GM12878 (cell line): ENCODE results near the gene CHL1.

Source experiments
- NRF1 ChIP-seq: conservative IDR thresholded peaks from 2 replicates; pipeline ENCODE4 v1.6.1; 2011; ENCODE audit warnings: mild to moderate bottlenecking, low read depth, low read length, improper control_type of control experiment
- TF ChIP-seq, protein P1 (sequence below): fragments of 450-650 bp; IDR thresholded peaks from 2 replicates; pipeline ENCODE4 v1.6.1; 2016; ENCODE audit warnings: mild to moderate bottlenecking
- TF ChIP-seq, protein P2 (sequence below): fragments of 150-350 bp; IDR thresholded peaks from 2 replicates; pipeline ENCODE4 v1.6.1; 2014; ENCODE audit warnings: mild to moderate bottlenecking, low read depth, low read length
- TF ChIP-seq, protein P3 (sequence below): fragments of 450-650 bp; IDR thresholded peaks from 2 replicates; pipeline ENCODE4 v1.6.1; 2018; ENCODE audit warnings: borderline replicate concordance, mild to moderate bottlenecking; ENCODE audit not compliant: partially characterized antibody

DNA sequence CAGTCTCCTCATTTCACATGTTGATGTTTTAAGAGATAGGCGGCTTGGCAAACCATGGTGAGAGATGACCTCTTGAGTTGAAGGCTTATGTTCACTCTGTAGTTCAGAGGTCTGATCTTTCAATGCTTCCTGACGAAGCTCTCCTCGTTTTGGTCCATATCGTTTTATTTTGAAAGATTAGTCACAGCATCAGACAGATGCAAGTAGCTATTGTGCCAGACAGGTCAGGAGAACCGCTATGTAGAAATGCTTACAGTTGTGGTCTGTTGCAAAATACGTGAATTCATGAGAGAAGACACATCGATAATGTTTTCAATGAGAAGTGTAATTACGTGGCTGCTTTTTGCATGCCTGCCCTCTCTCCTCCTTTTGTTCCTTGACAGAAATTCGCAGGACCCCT lies 47.5 kb downstream of the CHL1 start:
- TF ChIP-seq, protein P1, sequence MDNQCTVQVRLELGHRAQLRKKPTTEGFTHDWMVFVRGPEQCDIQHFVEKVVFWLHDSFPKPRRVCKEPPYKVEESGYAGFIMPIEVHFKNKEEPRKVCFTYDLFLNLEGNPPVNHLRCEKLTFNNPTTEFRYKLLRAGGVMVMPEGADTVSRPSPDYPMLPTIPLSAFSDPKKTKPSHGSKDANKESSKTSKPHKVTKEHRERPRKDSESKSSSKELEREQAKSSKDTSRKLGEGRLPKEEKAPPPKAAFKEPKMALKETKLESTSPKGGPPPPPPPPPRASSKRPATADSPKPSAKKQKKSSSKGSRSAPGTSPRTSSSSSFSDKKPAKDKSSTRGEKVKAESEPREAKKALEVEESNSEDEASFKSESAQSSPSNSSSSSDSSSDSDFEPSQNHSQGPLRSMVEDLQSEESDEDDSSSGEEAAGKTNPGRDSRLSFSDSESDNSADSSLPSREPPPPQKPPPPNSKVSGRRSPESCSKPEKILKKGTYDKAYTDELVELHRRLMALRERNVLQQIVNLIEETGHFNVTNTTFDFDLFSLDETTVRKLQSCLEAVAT: no peak
- TF ChIP-seq, protein P2, sequence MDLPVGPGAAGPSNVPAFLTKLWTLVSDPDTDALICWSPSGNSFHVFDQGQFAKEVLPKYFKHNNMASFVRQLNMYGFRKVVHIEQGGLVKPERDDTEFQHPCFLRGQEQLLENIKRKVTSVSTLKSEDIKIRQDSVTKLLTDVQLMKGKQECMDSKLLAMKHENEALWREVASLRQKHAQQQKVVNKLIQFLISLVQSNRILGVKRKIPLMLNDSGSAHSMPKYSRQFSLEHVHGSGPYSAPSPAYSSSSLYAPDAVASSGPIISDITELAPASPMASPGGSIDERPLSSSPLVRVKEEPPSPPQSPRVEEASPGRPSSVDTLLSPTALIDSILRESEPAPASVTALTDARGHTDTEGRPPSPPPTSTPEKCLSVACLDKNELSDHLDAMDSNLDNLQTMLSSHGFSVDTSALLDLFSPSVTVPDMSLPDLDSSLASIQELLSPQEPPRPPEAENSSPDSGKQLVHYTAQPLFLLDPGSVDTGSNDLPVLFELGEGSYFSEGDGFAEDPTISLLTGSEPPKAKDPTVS: no peak
- TF ChIP-seq, protein P3, sequence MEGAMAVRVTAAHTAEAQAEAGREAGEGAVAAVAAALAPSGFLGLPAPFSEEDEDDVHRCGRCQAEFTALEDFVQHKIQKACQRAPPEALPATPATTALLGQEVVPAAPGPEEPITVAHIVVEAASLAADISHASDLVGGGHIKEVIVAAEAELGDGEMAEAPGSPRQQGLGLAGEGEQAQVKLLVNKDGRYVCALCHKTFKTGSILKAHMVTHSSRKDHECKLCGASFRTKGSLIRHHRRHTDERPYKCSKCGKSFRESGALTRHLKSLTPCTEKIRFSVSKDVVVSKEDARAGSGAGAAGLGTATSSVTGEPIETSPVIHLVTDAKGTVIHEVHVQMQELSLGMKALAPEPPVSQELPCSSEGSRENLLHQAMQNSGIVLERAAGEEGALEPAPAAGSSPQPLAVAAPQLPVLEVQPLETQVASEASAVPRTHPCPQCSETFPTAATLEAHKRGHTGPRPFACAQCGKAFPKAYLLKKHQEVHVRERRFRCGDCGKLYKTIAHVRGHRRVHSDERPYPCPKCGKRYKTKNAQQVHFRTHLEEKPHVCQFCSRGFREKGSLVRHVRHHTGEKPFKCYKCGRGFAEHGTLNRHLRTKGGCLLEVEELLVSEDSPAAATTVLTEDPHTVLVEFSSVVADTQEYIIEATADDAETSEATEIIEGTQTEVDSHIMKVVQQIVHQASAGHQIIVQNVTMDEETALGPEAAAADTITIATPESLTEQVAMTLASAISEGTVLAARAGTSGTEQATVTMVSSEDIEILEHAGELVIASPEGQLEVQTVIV: no peak
- TF ChIP-seq NRF1: no peak
